Hindlimb muscle (tissue), 1 donor: ENCODE data around the gene RECQL5. TPM values are rescaled to one million over a fixed set of nuclear protein-coding genes. Genes with fewer than 3 reads are reported as not detected.

ENCODE experiments used
- DNase-seq: peaks from one replicate; pipeline ENCODE4 v3.0.0-alpha.2; 2013
- polyA plus RNA-seq: library from polyadenylated mRNA; unstranded; fragments of 120-200 nt; gene quantifications from one replicate; pipeline ENCODE4 v1.2.1, GENCODE V29; 2013; ENCODE audit not compliant: insufficient read length

The RECQL5 gene
- polyA plus RNA-seq, 1 donor: 19.4 TPM

GRCh38 chr17:75685499-75685898 lies 18.5 kb upstream of the RECQL5 start:
- DNase-seq: no peak

GRCh38 chr17:75684924-75685323 lies 18.0 kb upstream of the RECQL5 start:
- DNase-seq: no peak

- no peak for DNase-seq
Measured at GRCh38 chr17:75684249-75684648, 17.3 kb upstream of the RECQL5 start.

GRCh38 chr17:75683583-75683982 lies 16.6 kb upstream of the RECQL5 start:
- DNase-seq: no peak

- DNase-seq: no peak
Measured at GRCh38 chr17:75681289-75681688, 14.3 kb upstream of the RECQL5 start.

- no peak for DNase-seq
Measured at GRCh38 chr17:75680431-75680830, 13.5 kb upstream of the RECQL5 start.

- no peak for DNase-seq
Measured at GRCh38 chr17:75679706-75680211, 12.8 kb upstream of the RECQL5 start.

GRCh38 chr17:75676461-75676860 lies 9.5 kb upstream of the RECQL5 start:
- no peak for DNase-seq

GRCh38 chr17:75673487-75673886 lies 6.5 kb upstream of the RECQL5 start:
- no peak for DNase-seq

GRCh38 chr17:75672011-75672410 lies 5.1 kb upstream of the RECQL5 start:
- DNase-seq: no peak

- DNase-seq: no peak
Measured at GRCh38 chr17:75670868-75671267, 3.9 kb upstream of the RECQL5 start.

GRCh38 chr17:75668489-75668888 lies 1.5 kb upstream of the RECQL5 start:
- DNase-seq: no peak

- no peak for DNase-seq
Measured at GRCh38 chr17:75667825-75668224, 871 bp upstream of the RECQL5 start.

GRCh38 chr17:75665981-75666380 lies 973 bp downstream of the RECQL5 start:
- no peak for DNase-seq

GRCh38 chr17:75664099-75664549 lies 2.8 kb downstream of the RECQL5 start:
- DNase-seq: no peak

- DNase-seq: no peak
Measured at GRCh38 chr17:75662511-75662910, 4.4 kb downstream of the RECQL5 start.

GRCh38 chr17:75661531-75661930 lies 5.4 kb downstream of the RECQL5 start:
- no peak for DNase-seq

GRCh38 chr17:75658237-75658636 lies 8.7 kb downstream of the RECQL5 start:
- no peak for DNase-seq

GRCh38 chr17:75654176-75654575 lies 12.8 kb downstream of the RECQL5 start:
- DNase-seq: no peak

- no peak for DNase-seq
Measured at GRCh38 chr17:75652934-75653549, 13.9 kb downstream of the RECQL5 start.

GRCh38 chr17:75652341-75652740 lies 14.6 kb downstream of the RECQL5 start:
- no peak for DNase-seq

- DNase-seq: no peak
Measured at GRCh38 chr17:75650874-75651273, 16.1 kb downstream of the RECQL5 start.

GRCh38 chr17:75649687-75650086 lies 17.3 kb downstream of the RECQL5 start:
- no peak for DNase-seq

- DNase-seq: no peak
Measured at GRCh38 chr17:75647921-75648320, 19.0 kb downstream of the RECQL5 start.

GRCh38 chr17:75647061-75647460 lies 19.9 kb downstream of the RECQL5 start:
- no peak for DNase-seq
